HAP-1 (cell line): Measurements from ENCODE around the gene HSD11B2.

ENCODE experiments used
- DNase-seq, 2 experiments: peaks; one replicate each; pipeline ENCODE4 v3.0.0-alpha.2; 2016 to 2020; ENCODE audit warnings: low spot score in 2 of 2
- H3K27me3 ChIP-seq: fragments of 250-450 bp; sonication (Bioruptor Pico); 2 replicates; pipeline ENCODE4 v1.5.1; 2020; ENCODE audit warnings: low read depth, mild to moderate bottlenecking, moderate library complexity
- H3K36me3 ChIP-seq: fragments of 250-450 bp; sonication (Bioruptor Pico); replicated peaks from 2 replicates; pipeline ENCODE4 v1.5.1; 2020; ENCODE audit warnings: mild to moderate bottlenecking
- H3K4me1 ChIP-seq: fragments of 250-450 bp; sonication (Bioruptor Pico); 2 replicates; pipeline ENCODE4 v1.5.1; 2020; ENCODE audit warnings: mild to moderate bottlenecking
- H3K4me3 ChIP-seq: fragments of 250-450 bp; sonication (Bioruptor Pico); 2 replicates; pipeline ENCODE4 v1.5.1; 2020; ENCODE audit warnings: mild to moderate bottlenecking, moderate library complexity
- H3K9me3 ChIP-seq: fragments of 250-450 bp; sonication (Bioruptor Pico); 2 replicates; pipeline ENCODE4 v1.5.1; 2020; ENCODE audit warnings: mild to moderate bottlenecking, moderate library complexity
- in situ Hi-C: fragments of 300-500 bp; cut with MboI; formaldehyde crosslinking; loops from 3 replicates; pipeline ENCODE4 v1.14.3; 2020; ENCODE audit warnings: low sequenced_read_pairs, inconsistent platforms, mixed read lengths

The HSD11B2 gene

DNA sequence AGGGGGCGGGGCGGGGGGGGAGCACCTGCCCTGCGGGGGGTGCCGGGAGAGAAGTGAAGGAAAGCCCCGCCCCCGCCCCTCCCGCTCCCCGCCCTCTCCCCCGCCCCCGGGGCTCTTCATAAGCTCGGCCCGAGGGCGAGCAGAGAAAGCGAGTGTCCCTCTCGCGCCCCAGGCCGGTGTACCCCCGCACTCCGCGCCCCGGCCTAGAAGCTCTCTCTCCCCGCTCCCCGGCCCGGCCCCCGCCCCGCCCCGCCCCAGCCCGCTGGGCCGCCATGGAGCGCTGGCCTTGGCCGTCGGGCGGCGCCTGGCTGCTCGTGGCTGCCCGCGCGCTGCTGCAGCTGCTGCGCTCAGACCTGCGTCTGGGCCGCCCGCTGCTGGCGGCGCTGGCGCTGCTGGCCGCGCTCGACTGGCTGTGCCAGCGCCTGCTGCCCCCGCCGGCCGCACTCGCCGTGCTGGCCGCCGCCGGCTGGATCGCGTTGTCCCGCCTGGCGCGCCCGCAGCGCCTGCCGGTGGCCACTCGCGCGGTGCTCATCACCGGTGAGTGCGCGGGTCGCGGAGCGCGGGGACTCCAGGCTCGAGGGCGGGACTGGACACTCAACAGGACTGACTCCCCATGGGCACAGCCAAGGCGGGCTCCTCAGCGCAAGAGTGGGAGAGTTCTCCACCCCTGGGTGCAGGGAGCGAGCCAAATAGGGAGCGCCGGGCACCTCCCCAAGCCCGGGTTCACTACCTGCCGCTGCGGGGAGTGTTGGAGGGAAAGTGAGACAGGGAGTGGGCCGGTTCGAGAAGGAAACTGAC, at the start of gene HSD11B2:
Gene HSD11B2 (plus strand): TSS at position 145 of the 798 bp plus-strand sequence. CDS start 128 bp downstream, at position 273.
- Histone ChIP-seq H3K4me3 (peak within 1 kb of the TSS; percentile 49), H3K36me3 (no peaks in the 10 kb centered on the region), H3K4me1 (peaks cover 20% of the 10 kb centered on the region), H3K9me3 (no peaks in the 10 kb centered on the region), H3K27me3 (no peaks in the 10 kb centered on the region)
- peak; percentile 74 to 92 for DNase-seq
- in situ Hi-C loops: no loop called here

DNA sequence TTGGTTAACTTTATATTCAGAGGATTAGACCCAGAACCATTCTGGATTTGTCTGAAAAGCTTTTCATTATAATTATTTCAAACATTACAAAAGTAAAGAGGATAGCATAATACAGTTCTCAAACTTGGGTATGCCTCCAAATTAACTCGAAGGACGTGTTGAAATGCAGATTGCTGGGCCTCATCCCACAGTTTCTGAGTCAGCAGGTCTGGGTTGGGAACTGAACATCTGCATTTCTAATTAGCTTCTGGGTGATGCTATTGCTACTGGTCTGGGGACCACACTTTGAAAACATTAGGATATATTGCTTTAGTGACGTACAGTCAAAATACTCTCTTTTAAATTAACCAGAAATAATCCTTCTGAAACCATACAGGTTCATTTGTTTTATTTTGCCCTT, 47.6 kb upstream of the HSD11B2 start:
- Histone ChIP-seq H3K36me3 (no peaks in the 10 kb centered on the region), H3K9me3 (no peaks in the 10 kb centered on the region), H3K27me3 (0 out of 2 replicates have a peak, but pooled peaks cover 3% of the 10 kb centered on the region), H3K4me1 (no peaks in the 10 kb centered on the region), H3K4me3 (no peak overlapping the region)
- in situ Hi-C loops: no loop called here
- no peak for DNase-seq

DNA sequence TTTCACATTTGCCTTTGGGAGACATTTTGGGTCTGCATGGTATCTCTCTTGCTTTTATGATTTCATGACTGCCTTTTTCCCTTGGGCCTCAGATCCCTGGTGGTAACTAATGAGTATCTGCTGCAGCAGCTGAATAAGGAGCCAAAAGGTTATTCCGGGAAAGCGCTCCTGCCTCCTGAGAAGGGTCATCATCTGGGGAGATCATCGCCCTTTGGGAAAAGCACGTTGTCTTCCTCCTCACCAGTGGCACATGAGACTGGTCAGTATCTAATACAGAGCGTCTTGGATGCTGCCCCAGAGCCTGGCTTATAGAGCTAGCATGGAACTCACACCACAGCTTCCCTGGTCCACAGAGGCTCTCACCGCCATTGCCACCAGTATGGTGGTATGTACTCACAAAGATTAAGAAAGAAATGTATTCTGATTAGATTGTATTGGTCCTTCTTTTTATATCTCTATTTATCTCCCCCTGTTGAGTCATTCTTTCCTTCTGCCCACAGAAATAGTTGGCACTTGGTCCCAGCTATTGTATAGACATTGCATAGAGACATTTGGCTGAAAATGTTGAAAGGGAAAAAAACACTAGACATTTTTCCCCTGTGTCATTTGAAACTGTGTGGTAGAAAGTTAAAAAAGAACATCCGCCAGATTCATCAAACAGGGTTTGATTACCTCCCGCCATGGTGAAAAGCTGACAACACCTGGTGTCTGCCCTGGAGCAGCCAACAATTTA, 46.0 kb upstream of the HSD11B2 start:
- in situ Hi-C loops: no loop called here
- no peaks in the 10 kb centered on the region for H3K9me3 ChIP-seq
- H3K4me3 ChIP-seq: no peak overlapping the region
- 0 out of 2 replicates have a peak, but pooled peaks cover 3% of the 10 kb centered on the region for H3K27me3 ChIP-seq
- H3K4me1 ChIP-seq: no peaks in the 10 kb centered on the region
- H3K36me3 ChIP-seq: no peaks in the 10 kb centered on the region
- no peak for DNase-seq

DNA sequence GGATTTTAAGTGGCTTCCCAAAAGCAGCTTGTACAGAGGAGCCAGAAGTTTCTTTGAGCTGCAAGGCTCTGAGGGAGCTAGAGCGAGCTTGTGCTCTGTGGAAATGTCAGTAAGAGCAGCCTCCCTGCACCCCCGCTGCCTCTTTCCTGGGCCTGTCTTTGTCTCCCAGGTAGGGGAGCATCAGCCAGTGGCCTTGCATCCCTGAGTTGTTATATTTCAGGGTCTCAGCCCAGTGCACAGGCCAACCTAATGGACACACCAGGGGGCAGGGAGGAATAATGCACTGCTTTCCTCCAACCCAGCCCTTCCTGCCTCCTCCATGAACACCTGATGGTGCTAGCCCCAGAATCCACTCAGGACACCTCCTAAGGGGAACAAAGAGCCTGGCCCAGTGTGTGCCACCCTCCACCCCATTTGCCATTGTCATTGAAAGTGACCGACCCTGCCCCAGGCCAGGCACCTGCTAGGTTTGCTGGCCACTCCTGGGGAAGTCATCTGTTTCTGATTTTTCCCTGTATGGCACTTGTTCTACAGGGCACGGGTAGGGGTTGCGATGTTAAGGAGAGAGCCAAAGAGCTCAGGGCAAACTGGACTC, 44.0 kb upstream of the HSD11B2 start:
- Histone ChIP-seq H3K36me3 (no peaks in the 10 kb centered on the region), H3K4me1 (no peaks in the 10 kb centered on the region), H3K4me3 (no peak overlapping the region), H3K27me3 (no peaks in the 10 kb centered on the region), H3K9me3 (no peaks in the 10 kb centered on the region)
- no peak for DNase-seq
- in situ Hi-C loops: no loop called here

DNA sequence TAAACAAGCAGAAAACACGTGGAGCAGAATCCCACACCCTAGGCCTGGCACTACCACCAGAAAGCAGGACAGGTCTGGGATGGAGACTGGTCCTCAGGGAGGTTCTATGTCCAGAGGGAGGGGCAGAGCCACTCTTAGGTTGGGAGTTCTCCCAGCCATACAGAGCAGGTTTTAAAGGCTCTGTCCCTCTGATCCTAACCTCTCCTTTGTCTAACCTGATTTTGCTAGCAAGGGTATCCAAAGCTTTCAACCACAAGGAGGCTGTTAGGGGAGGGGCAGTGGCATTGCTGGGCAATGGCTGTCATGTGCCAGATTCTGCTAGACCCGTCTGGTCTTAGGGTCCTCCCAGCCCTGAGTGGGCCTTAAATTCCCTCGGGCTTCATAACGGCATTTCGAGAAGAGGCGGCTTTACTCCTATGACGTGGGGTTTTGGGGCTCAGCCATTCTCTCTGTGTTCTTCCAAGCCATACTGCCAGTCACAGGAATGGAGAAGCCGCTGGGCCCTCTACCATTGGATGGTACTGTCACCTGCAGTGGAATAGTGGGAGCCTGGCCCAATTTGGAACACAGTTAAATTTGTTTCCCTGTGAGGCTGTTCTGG, 43.3 kb upstream of the HSD11B2 start:
- DNase-seq: no peak
- no peak overlapping the region for H3K4me3 ChIP-seq
- no peaks in the 10 kb centered on the region for H3K9me3 ChIP-seq
- H3K36me3 ChIP-seq: no peaks in the 10 kb centered on the region
- no peaks in the 10 kb centered on the region for H3K27me3 ChIP-seq
- H3K4me1 ChIP-seq: no peaks in the 10 kb centered on the region; the same call in 1 of the 2 replicates
- in situ Hi-C loops: no loop called here

DNA sequence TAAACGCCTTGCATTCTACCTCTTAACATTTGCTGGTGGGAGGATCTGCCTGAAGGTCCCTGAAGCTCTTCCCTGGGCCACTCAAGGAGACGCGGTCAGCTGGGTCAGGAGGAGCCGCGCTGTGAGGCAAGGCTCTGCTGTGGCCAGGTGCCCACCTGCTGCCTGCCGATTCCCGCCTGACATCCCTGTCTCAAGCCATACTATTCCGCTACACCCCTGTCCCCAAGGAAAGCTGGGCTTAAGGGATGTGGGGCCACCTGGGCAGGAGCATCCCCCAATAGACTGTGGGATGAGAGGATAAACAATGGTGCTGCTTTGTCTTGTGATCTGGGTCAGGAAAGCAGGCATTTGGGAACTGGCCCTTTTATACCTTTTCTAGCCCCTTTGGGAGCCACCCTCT, 42.7 kb upstream of the HSD11B2 start:
- Histone ChIP-seq H3K9me3 (no peaks in the 10 kb centered on the region), H3K27me3 (no peaks in the 10 kb centered on the region), H3K4me1 (peaks cover 6% of the 10 kb centered on the region; the same call in 1 of the 2 replicates), H3K4me3 (no peak overlapping the region), H3K36me3 (no peaks in the 10 kb centered on the region)
- in situ Hi-C loops: no loop called here
- DNase-seq: no peak

DNA sequence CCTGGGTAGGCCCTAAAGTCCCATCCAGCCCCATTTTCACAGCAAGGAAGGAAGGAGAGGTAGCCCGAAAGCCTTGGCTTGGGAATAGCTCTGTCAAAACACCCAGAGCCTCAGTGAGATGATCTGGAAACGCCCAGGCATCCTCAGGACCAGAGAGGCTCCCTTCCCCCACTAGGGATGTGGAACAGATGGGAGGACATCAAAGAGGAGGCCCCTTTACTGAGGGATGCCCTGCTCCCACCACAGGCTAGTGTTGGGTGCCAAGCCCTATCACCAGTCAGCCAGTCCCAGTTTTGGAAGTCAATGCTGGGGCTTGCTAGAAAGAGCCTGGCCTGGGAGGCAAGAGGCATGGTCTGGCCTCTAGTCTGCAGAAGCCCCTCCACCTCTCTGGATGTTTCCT, 42.3 kb upstream of the HSD11B2 start:
- Histone ChIP-seq H3K9me3 (no peaks in the 10 kb centered on the region), H3K4me1 (peaks cover 6% of the 10 kb centered on the region; the same call in 1 of the 2 replicates), H3K36me3 (no peaks in the 10 kb centered on the region), H3K4me3 (no peak overlapping the region), H3K27me3 (no peaks in the 10 kb centered on the region)
- in situ Hi-C loops: no loop called here
- no peak for DNase-seq

DNA sequence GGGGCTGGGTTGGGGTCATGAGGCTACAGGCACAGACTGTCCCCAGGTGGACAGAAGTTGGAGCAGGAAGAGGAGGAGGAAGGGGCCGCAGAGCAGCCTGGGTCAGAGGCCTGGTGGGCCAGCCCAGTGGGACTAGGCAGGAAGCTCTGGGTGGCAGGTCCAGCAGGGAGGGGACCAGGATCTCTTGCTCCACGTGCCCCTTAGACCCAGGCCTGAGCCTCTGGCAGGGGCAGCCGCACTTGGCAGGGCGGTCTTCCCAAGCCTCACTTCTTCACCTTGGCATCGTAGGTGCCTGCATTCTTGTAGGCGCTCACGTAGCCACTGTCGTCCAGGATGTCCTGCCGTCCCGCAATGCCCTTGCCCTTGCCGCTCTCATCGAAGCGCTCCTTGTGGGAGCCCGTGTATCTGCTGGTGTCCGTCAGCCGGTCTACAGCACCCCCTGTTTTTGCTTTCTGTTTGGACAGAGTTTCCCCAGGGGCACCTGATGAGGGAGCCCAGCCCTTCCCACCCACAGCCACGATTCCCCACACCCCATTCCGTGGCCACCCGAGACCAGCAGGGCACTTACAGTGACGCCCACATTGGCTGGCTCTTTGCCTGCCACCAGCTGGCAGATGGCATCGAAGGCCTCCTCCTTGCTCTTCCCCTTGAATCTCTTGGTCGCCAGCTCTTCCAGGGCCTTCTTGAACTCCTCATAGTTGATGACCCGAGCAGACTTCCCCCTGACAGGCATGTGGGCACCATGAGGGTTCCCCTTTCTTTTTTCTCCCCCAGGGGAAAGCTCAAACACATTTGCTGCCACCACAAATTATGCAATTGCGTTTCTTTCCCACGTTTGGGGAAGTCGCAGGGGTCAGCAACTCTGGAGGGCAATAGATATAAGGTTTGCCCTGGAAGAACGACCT, 40.8 kb upstream of the HSD11B2 start:
- in situ Hi-C loops: no loop called here
- no peak for DNase-seq
- peaks cover 11% of the 10 kb centered on the region; the same call in 1 of the 2 replicates for H3K4me1 ChIP-seq
- H3K9me3 ChIP-seq: no peaks in the 10 kb centered on the region
- no peaks in the 10 kb centered on the region for H3K27me3 ChIP-seq
- H3K4me3 ChIP-seq: no peak overlapping the region
- H3K36me3 ChIP-seq: no peaks in the 10 kb centered on the region

DNA sequence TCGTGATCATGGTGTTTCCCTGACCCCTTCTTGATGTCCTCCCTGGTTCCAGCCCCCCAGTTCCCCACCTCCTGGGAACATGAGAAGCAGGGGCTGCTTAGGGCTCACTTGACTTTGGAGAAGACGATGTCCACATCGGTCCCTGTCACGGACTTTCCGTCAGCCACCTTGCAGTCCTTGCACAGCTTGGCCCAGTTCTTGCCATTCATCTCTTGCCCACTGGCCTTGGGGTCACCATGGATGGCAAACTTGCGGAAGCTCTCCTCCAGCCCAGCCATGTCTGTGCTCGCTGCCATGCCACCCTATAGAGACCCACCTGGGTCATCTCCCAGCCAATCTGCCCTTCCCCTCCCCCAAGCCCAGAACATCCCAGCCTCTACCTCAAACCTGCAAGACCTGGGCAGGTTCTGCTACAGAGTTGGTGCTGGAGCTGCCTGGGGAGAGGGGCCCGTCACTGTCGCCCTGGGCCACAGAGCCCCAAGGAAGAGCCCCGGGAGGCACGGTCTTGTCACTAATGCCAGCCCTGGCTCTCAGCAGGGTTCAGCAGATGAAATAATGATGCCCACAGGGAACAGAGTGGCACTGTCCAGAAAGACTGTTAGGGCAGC, 40.0 kb upstream of the HSD11B2 start:
- DNase-seq: no peak
- Histone ChIP-seq H3K4me3 (no peak overlapping the region), H3K27me3 (no peaks in the 10 kb centered on the region), H3K4me1 (peaks cover 15% of the 10 kb centered on the region), H3K9me3 (no peaks in the 10 kb centered on the region), H3K36me3 (no peaks in the 10 kb centered on the region)
- in situ Hi-C loops: no loop called here

DNA sequence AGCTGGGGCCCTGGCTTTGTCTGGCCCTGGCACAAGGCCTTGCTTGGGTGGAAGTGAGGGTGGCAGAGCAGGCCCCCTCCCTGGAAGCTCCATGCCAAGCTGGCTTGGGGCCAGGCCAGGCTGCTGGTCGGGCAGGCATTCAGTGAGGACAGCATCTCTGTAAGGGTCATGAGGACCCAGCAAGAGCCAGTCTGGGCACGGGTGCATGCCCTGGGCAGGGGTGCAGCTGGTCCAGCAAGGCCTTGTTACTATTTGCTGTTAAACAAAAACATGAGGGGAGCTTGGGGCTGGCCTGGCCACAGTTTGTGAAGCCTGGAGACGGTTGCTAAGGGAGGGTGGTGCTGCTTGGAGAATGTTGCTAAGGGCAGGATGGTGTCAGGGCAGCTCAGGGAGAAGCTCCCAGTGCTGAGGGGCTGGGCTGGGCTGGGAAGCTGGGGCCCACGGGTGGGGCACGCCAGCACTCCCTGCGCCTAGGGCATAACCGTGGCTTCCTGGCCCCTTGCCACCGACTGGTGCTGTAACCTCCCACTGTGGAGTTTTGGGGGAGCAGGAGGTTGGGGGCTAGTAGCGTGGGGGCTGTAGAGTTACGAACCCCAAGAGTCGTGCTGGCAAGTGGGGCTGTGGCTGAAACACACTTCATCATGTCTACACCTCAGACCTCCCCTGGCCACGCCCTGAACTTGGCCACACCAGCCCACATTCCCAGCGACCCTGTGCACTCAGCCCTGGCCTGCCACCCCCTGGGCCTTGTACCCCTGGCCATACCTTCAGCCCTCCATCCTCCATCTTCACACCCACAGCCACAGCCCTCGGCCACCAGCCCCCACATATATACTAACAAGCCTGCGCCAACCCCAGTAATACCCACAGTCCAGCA, 39.3 kb upstream of the HSD11B2 start:
- H3K36me3 ChIP-seq: no peaks in the 10 kb centered on the region
- H3K4me3 ChIP-seq: no peak overlapping the region
- no peak for DNase-seq
- H3K9me3 ChIP-seq: no peaks in the 10 kb centered on the region
- in situ Hi-C loops: no loop called here
- H3K4me1 ChIP-seq: peaks cover 21% of the 10 kb centered on the region
- H3K27me3 ChIP-seq: no peaks in the 10 kb centered on the region

DNA sequence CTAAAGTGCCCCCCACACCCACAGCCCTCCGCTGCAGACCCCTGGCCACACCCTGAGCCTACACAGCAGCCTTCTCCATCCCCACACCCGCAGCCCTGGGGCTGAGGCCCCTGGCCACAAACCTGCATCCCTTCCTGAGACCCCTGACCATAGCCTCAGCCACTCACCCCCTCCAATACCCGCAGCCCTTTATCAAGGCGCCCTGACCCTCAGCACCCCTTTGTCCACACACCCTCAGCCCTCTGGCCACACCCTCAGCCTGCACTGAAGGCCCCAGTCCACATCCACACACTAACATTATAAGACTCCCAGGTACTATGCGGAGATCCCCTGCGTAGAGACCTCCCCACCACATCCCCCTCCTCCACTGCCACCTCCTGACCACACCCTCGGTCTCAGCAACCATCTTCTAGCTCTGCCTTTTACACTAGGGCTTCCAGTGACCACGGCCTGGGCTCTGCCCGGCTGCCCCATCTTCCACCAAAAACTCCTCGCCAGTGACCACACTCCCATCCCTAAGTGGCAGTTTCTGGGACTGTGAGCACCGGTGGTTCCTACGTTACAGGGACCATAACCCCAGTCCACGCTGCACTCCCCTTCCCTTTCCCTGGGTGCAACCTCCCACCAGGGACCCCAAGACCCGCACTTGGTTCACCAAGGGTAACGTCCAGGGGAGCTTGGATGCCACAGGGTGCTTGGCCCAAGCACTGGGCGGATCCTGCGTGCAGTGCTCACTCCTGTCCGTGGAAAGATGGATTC, 38.4 kb upstream of the HSD11B2 start:
- Histone ChIP-seq H3K4me1 (peaks cover 25% of the 10 kb centered on the region), H3K27me3 (no peaks in the 10 kb centered on the region), H3K4me3 (peak overlapping the region; percentile 38), H3K36me3 (no peaks in the 10 kb centered on the region), H3K9me3 (no peaks in the 10 kb centered on the region)
- in situ Hi-C loops: no loop called here
- DNase-seq: no peak
